HL-60 (cell line): ENCODE results near the gene SPSB3.

ENCODE experiments used
- DNase-seq, 2 experiments: peaks; one replicate each; pipeline ENCODE4 v3.0.0-alpha.2; 2010 to 2020; ENCODE audit warnings: low read depth in 1 of 2, low spot score in 1 of 2
- H3K27ac ChIP-seq: fragments of 250-450 bp; sonication (Bioruptor Pico); replicated peaks from 2 replicates; pipeline ENCODE4 v1.5.1; 2020; ENCODE audit warnings: mild to moderate bottlenecking, moderate library complexity
- H3K27me3 ChIP-seq: fragments of 250-450 bp; sonication (Bioruptor Pico); 2 replicates; pipeline ENCODE4 v1.5.1; 2021; ENCODE audit warnings: mild to moderate bottlenecking, moderate library complexity; ENCODE audit not compliant: insufficient read depth, poor library complexity, severe bottlenecking
- H3K4me3 ChIP-seq: replicated peaks from 2 replicates; pipeline ENCODE4 v1.5.1; 2011; ENCODE audit warnings: mild to moderate bottlenecking, control low read depth, low read length; ENCODE audit not compliant: insufficient read depth
- GABPA ChIP-seq: IDR thresholded peaks from 2 replicates; pipeline ENCODE4 v1.6.1; 2012; ENCODE audit warnings: low read depth
- POLR2AphosphoS5 ChIP-seq: IDR thresholded peaks from 2 replicates; pipeline ENCODE4 v1.6.1; 2012; ENCODE audit warnings: low read depth
- SPI1 ChIP-seq: IDR thresholded peaks from 2 replicates; pipeline ENCODE4 v1.6.1; 2012; ENCODE audit warnings: low read depth, mild to moderate bottlenecking, borderline replicate concordance
- TF ChIP-seq, protein P1 (sequence below): IDR thresholded peaks from 2 replicates; pipeline ENCODE4 v1.6.1; 2012; ENCODE audit warnings: low read depth; ENCODE audit not compliant: insufficient replicate concordance
- TF ChIP-seq, protein P2 (sequence below): IDR thresholded peaks from one replicate; pipeline ENCODE4 v1.5.1; 2011; ENCODE audit warnings: low read length, control low read depth, inconsistent platforms; ENCODE audit not compliant: insufficient read depth

SPSB3 gene

DNA sequence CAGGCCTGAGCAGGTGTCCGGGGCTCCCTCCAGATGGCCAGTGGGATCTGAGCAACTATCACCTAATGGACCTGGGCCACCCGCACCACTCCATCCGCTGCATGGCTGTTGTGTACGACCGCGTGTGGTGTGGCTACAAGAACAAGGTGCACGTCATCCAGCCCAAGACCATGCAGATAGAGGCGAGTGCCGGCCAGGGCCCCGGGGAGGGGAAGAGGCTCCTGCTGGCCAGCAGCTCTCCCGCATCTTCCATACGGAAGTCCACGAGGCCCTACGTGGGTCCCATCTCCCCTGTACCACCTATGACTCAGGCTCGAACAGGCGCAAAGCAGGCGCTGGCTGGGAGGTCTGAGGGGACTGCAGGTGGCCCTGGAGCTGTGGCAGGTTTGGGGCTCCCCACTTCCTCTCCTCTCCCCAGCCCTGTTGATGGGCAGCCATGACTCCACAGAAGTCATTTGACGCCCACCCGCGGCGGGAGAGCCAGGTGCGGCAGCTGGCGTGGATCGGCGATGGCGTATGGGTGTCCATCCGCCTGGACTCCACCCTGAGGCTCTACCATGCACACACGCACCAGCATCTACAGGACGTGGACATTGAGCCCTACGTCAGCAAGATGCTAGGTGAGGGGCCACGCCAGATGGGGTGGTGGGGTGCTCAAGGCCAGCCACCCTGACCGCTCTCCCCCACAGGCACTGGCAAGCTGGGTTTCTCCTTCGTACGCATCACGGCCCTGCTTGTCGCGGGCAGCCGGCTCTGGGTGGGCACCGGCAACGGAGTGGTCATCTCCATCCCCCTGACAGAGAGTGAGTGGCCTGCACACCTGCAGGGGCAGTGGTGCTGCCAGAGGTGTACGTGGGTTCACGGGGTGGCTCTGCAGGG is 15.0 kb downstream of the SPSB3 start:
- H3K4me3 ChIP-seq = no peak overlapping the region
- DNase-seq = no peak
- TF ChIP-seq, protein P1, sequence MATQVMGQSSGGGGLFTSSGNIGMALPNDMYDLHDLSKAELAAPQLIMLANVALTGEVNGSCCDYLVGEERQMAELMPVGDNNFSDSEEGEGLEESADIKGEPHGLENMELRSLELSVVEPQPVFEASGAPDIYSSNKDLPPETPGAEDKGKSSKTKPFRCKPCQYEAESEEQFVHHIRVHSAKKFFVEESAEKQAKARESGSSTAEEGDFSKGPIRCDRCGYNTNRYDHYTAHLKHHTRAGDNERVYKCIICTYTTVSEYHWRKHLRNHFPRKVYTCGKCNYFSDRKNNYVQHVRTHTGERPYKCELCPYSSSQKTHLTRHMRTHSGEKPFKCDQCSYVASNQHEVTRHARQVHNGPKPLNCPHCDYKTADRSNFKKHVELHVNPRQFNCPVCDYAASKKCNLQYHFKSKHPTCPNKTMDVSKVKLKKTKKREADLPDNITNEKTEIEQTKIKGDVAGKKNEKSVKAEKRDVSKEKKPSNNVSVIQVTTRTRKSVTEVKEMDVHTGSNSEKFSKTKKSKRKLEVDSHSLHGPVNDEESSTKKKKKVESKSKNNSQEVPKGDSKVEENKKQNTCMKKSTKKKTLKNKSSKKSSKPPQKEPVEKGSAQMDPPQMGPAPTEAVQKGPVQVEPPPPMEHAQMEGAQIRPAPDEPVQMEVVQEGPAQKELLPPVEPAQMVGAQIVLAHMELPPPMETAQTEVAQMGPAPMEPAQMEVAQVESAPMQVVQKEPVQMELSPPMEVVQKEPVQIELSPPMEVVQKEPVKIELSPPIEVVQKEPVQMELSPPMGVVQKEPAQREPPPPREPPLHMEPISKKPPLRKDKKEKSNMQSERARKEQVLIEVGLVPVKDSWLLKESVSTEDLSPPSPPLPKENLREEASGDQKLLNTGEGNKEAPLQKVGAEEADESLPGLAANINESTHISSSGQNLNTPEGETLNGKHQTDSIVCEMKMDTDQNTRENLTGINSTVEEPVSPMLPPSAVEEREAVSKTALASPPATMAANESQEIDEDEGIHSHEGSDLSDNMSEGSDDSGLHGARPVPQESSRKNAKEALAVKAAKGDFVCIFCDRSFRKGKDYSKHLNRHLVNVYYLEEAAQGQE = no peak
- TF ChIP-seq POLR2AphosphoS5 = peak; percentile 21; the same call in 1 of the 2 replicates
- no peak overlapping the region for H3K27ac ChIP-seq
- no peaks in the 10 kb centered on the region for H3K27me3 ChIP-seq

DNA sequence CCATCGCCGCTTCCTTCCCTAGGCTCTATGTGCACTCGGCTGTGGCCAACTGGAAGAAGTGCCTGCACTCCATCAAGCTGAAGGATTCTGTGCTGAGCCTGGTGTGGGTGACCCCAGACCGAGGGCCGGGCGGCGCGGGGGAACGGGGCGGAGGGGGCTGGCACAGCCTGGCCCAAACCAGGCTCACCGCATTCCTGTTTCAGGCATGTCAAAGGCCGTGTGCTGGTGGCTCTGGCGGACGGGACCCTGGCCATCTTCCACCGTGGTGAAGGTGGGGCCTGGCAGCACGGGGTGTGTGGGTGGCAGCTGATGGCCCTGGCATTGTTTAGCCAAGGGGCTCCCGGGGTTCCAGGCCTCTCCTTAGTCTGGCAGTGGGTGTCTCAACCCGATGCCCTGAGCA is 15.7 kb downstream of the SPSB3 start:
- DNase-seq = no peak

DNA sequence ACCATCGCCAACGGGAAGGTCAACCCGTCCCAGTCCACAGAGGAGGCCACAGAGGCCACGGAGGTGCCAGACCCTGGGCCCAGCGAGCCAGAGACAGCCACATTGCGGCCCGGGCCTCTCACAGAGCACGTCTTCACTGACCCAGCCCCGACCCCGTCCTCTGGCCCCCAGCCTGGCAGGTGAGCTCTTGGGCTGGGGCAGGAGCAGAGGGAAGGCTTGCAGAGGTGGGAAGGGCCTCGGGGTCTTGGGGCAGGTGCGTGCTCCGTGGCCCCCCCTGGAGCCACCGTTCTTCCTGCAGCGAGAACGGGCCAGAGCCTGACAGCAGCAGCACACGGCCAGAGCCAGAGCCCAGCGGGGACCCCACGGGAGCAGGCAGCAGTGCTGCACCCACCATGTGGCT is 16.1 kb downstream of the SPSB3 start:
- Histone ChIP-seq H3K27me3 (no peaks in the 10 kb centered on the region), H3K4me3 (no peak overlapping the region), H3K27ac (no peak overlapping the region)
- no peak for TF ChIP-seq GABPA
- TF ChIP-seq POLR2AphosphoS5 = no peak
- TF ChIP-seq, protein P1 = no peak
- TF ChIP-seq, protein P2, sequence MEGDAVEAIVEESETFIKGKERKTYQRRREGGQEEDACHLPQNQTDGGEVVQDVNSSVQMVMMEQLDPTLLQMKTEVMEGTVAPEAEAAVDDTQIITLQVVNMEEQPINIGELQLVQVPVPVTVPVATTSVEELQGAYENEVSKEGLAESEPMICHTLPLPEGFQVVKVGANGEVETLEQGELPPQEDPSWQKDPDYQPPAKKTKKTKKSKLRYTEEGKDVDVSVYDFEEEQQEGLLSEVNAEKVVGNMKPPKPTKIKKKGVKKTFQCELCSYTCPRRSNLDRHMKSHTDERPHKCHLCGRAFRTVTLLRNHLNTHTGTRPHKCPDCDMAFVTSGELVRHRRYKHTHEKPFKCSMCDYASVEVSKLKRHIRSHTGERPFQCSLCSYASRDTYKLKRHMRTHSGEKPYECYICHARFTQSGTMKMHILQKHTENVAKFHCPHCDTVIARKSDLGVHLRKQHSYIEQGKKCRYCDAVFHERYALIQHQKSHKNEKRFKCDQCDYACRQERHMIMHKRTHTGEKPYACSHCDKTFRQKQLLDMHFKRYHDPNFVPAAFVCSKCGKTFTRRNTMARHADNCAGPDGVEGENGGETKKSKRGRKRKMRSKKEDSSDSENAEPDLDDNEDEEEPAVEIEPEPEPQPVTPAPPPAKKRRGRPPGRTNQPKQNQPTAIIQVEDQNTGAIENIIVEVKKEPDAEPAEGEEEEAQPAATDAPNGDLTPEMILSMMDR = no peak
- TF ChIP-seq SPI1 = no peak
- no peak for DNase-seq

More for the DNA sequence above, 15.7 kb downstream of the SPSB3 start:
- Histone ChIP-seq H3K4me3 (no peak overlapping the region), H3K27ac (no peak overlapping the region), H3K27me3 (no peaks in the 10 kb centered on the region)
- TF ChIP-seq, protein P1 = no peak
- TF ChIP-seq, protein P2 = no peak
- TF ChIP-seq SPI1 (no peak), GABPA (no peak), POLR2AphosphoS5 (no peak)
